Naive thymus-derived CD4-positive, alpha-beta T cell (primary cell): ENCODE results near the gene ATF7IP. TPM values are rescaled to one million over a fixed set of nuclear protein-coding genes. Genes with fewer than 3 reads are reported as not detected.

ENCODE experiments used
- ATAC-seq: fragments of 150-1000 bp; cut with Tn5 transposase; 2 replicates; pipeline ENCODE4 v1.10.0; 2021; ENCODE audit warnings: mild to moderate bottlenecking, moderate library complexity
- CTCF ChIA-PET: fragments of 350-600 bp; sonication (Branson Sonifier 250); formaldehyde crosslinking; loops from one replicate; lab custom pipeline; 2021; ENCODE audit warnings: antibody characterized with exemption; lab: Charles Lee
- POLR2A ChIA-PET: fragments of 350-600 bp; sonication (Branson Sonifier 250); formaldehyde crosslinking; loops from one replicate; lab custom pipeline; 2021; ENCODE audit warnings: antibody characterized with exemption, inconsistent platforms; lab: Charles Lee
- DNase-seq, 9 donors: peaks; one replicate each; pipeline versions ENCODE4 v3.0.0 to v3.0.0-alpha.2; 2020 to 2022; ENCODE audit warnings: mixed read lengths in 1 of 9
- H3K27ac ChIP-seq: one replicate; pipeline ENCODE4 v1.7.0; 2013; ENCODE audit warnings: mild to moderate bottlenecking, low read depth, low read length, moderate library complexity
- H3K27me3 ChIP-seq, 2 donors: one replicate each; pipeline ENCODE4 v1.7.0; 2013; ENCODE audit warnings: low read length in 2 of 2, mild to moderate bottlenecking in 2 of 2, moderate library complexity in 2 of 2; ENCODE audit not compliant: control insufficient read depth in 2 of 2, insufficient read depth in 2 of 2
- H3K36me3 ChIP-seq, 3 experiments: 1 replicate in 2 of 3; 2 replicates in 1 of 3; pipeline ENCODE4 v1.7.0; 2013; ENCODE audit warnings: low read length in 3 of 3, mild to moderate bottlenecking in 3 of 3, moderate library complexity in 1 of 3; ENCODE audit not compliant: insufficient read depth in 3 of 3, control insufficient read depth in 2 of 3
- H3K4me1 ChIP-seq, 2 donors: one replicate each; pipeline ENCODE4 v1.7.0; 2013; ENCODE audit warnings: low read length in 2 of 2, mild to moderate bottlenecking in 2 of 2, moderate library complexity in 1 of 2; ENCODE audit not compliant: control insufficient read depth in 2 of 2, insufficient read depth in 2 of 2
- H3K4me3 ChIP-seq: 2 replicates; pipeline ENCODE4 v1.7.0; 2013; ENCODE audit warnings: mild to moderate bottlenecking, low read length
- H3K9me3 ChIP-seq, 3 experiments: 1 replicate in 2 of 3; 2 replicates in 1 of 3; pipeline ENCODE4 v1.7.0; 2013; ENCODE audit warnings: low read length in 3 of 3; ENCODE audit not compliant: control insufficient read depth in 2 of 3
- H3K27ac Mint-ChIP-seq, 9 donors: one replicate each; pipeline ENCODE4 v1.8.0; 2020 to 2022; ENCODE audit warnings: mixed read lengths in 9 of 9, mild to moderate bottlenecking in 8 of 9, moderate library complexity in 5 of 9, inconsistent platforms in 2 of 9
- H3K27me3 Mint-ChIP-seq, 5 donors: one replicate each; pipeline ENCODE4 v1.8.0; 2021 to 2022; ENCODE audit warnings: mixed read lengths in 5 of 5, mild to moderate bottlenecking in 1 of 5
- H3K36me3 Mint-ChIP-seq, 5 donors: one replicate each; pipeline ENCODE4 v1.8.0; 2020 to 2022; ENCODE audit warnings: mixed read lengths in 5 of 5, mild to moderate bottlenecking in 3 of 5, inconsistent platforms in 1 of 5
- H3K4me1 Mint-ChIP-seq, 7 donors: one replicate each; pipeline ENCODE4 v1.8.0; 2020 to 2022; ENCODE audit warnings: mixed read lengths in 7 of 7, mild to moderate bottlenecking in 3 of 7, inconsistent platforms in 1 of 7
- H3K4me3 Mint-ChIP-seq, 10 donors: one replicate each; pipeline ENCODE4 v1.8.0; 2020 to 2022; ENCODE audit warnings: mild to moderate bottlenecking in 10 of 10, mixed read lengths in 10 of 10, moderate library complexity in 6 of 10, inconsistent platforms in 2 of 10
- H3K9me3 Mint-ChIP-seq, 11 donors: one replicate each; pipeline ENCODE4 v1.8.0; 2020 to 2022; ENCODE audit warnings: mixed read lengths in 11 of 11, mild to moderate bottlenecking in 4 of 11, inconsistent platforms in 1 of 11, moderate library complexity in 1 of 11
- intact Hi-C, 2 donors: fragments of 100-400 bp; cut with micrococcal nuclease; formaldehyde crosslinking; loops; one replicate each; pipeline ENCODE4 v1.15.1; 2023
- polyA plus RNA-seq, 2 donors: library from polyadenylated mRNA; unstranded; fragments of 300-500 nt; fragmentation: Illumina TruSeq; gene quantifications; one replicate each; pipeline ENCODE4 v1.2.3, GENCODE V29; 2021
- total RNA-seq, 6 experiments: library from RNA in 5 of 6; stranded (reverse) in 5 of 6; gene quantifications; 1 replicate in 5 of 6; 2 replicates in 1 of 6; pipeline ENCODE4 v1.2.3 and lab custom pipeline; 2021 to 2026

Gene ATF7IP
- total and polyA plus RNA-seq, 7 experiments from 2014 or later = 92.7 to 181 (median 134) TPM

- Histone ChIP-seq H3K9me3 (no peaks in the 10 kb centered on the region), H3K4me1 (no peaks in the 10 kb centered on the region), H3K27ac (no peak overlapping the region), H3K4me3 (no peak overlapping the region), H3K36me3 (no peaks in the 10 kb centered on the region), H3K27me3 (no peaks in the 10 kb centered on the region)
- POLR2A ChIA-PET = interaction anchor here (0.5 kb wide), 1 partner anchor 111 kb away, joined by 3 read pairs; no protein-coding TSS in a partner anchor
- peaks cover 2 to 8% (median 5%) of the 10 kb centered on the region in 5 donors for H3K27me3 Mint-ChIP-seq
- intact Hi-C loops = no loop called here
- H3K9me3 Mint-ChIP-seq = peaks cover 0 to 2% (median 0%) of the 10 kb centered on the region in 11 donors
- H3K36me3 Mint-ChIP-seq = no peaks in the 10 kb centered on the region
- H3K4me1 Mint-ChIP-seq = no peaks in the 10 kb centered on the region
- no peak for ATAC-seq
- CTCF ChIA-PET = no interaction called here
- H3K27ac Mint-ChIP-seq = peak overlapping the region in 2 of 9 donors; percentile 1 to 13
- DNase-seq = no peak
- no peak overlapping the region for H3K4me3 Mint-ChIP-seq
Observed at GRCh38 chr12:14545144-14546124, 180.0 kb downstream of the ATF7IP start.

- Mint-ChIP-seq H3K27me3 (peaks cover 2 to 9% (median 4%) of the 10 kb centered on the region in 5 donors), H3K9me3 (peaks cover 0 to 2% (median 0%) of the 10 kb centered on the region in 11 donors), H3K27ac (no peak overlapping the region), H3K36me3 (no peaks in the 10 kb centered on the region), H3K4me3 (no peak overlapping the region), H3K4me1 (no peaks in the 10 kb centered on the region)
- no peak overlapping the region for H3K27ac ChIP-seq
- ATAC-seq = no peak
- H3K9me3 ChIP-seq = no peaks in the 10 kb centered on the region
- ChIA-PET POLR2A (no interaction called here), CTCF (no interaction called here)
- DNase-seq = no peak
- H3K4me3 ChIP-seq = no peak overlapping the region
- no peaks in the 10 kb centered on the region for H3K4me1 ChIP-seq
- intact Hi-C loops = no loop called here
- no peaks in the 10 kb centered on the region for H3K27me3 ChIP-seq
- no peaks in the 10 kb centered on the region for H3K36me3 ChIP-seq
Observed at GRCh38 chr12:14547571-14547970, 182.1 kb downstream of the ATF7IP start.

GRCh38 chr12:14548609-14549008 is 183.1 kb downstream of the ATF7IP start:
- Mint-ChIP-seq H3K4me3 (no peak overlapping the region), H3K27me3 (peaks cover 0 to 9% (median 4%) of the 10 kb centered on the region in 5 donors), H3K9me3 (peaks cover 0 to 2% (median 0%) of the 10 kb centered on the region in 11 donors), H3K27ac (no peak overlapping the region), H3K36me3 (no peaks in the 10 kb centered on the region), H3K4me1 (no peaks in the 10 kb centered on the region)
- no peak overlapping the region for H3K27ac ChIP-seq
- intact Hi-C loops = no loop called here
- H3K27me3 ChIP-seq = no peaks in the 10 kb centered on the region
- no peak overlapping the region for H3K4me3 ChIP-seq
- no peak for ATAC-seq
- POLR2A ChIA-PET = no interaction called here
- no peaks in the 10 kb centered on the region for H3K36me3 ChIP-seq
- no peaks in the 10 kb centered on the region for H3K9me3 ChIP-seq
- no peaks in the 10 kb centered on the region for H3K4me1 ChIP-seq
- CTCF ChIA-PET = no interaction called here
- DNase-seq = no peak

Other genes starting within 250 kb of the ATF7IP start
- gene PLBD1, start 202.2 kb downstream of the ATF7IP start, total RNA-seq = 10 to 100 TPM in 1 of 5 experiments, 1 to 10 TPM in 1, under 1 TPM in 2, not detected in 1; 0.30 to 74.1 (median 4.6) TPM
- under 1 TPM; 0.44 to 0.69 TPM for gene PLBD1, start 202.2 kb downstream of the ATF7IP start, polyA plus RNA-seq